Progenitor cell of endocrine pancreas (in vitro differentiated cells): ENCODE data around the gene CCDC69. TPM values are rescaled to one million over a fixed set of nuclear protein-coding genes. Genes with fewer than 3 reads are reported as not detected.
"Not testable (repeated sequence)": the region's sequence is repeated elsewhere in the genome, so short reads cannot be mapped to it uniquely, and the experiment has no call there.

Experiments
- DNase-seq: peaks from one replicate; pipeline ENCODE4 v3.0.0; 2021; ENCODE audit warnings: low spot score; ENCODE audit not compliant: unreplicated experiment
- H3K27ac Mint-ChIP-seq: 2 replicates; pipeline ENCODE4 v1.8.0; 2021; ENCODE audit warnings: mild to moderate bottlenecking, moderate library complexity, mixed read lengths
- H3K27me3 Mint-ChIP-seq: 2 replicates; pipeline ENCODE4 v1.8.0; 2021; ENCODE audit warnings: mixed read lengths
- H3K36me3 Mint-ChIP-seq: 2 replicates; pipeline ENCODE4 v1.8.0; 2022; ENCODE audit warnings: mixed read lengths; ENCODE audit not compliant: insufficient read depth
- H3K4me1 Mint-ChIP-seq: 2 replicates; pipeline ENCODE4 v1.8.0; 2021; ENCODE audit warnings: low read depth, mixed read lengths
- H3K4me3 Mint-ChIP-seq: 2 replicates; pipeline ENCODE4 v1.8.0; 2021; ENCODE audit warnings: low read depth, mild to moderate bottlenecking, moderate library complexity, mixed read lengths
- H3K9me3 Mint-ChIP-seq: 2 replicates; pipeline ENCODE4 v1.8.0; 2021; ENCODE audit warnings: low read depth, mixed read lengths
- total RNA-seq: library from RNA; stranded (reverse); gene quantifications from 2 replicates; pipeline ENCODE4 v1.2.1, GENCODE V29; 2021
- TF ChIP-seq, protein P1 (sequence below): fragments of 200-600 bp; sonication (generic); IDR thresholded peaks from one replicate; pipeline ENCODE4 v1.5.0; 2021; ENCODE audit warnings: antibody characterized with exemption, mild to moderate bottlenecking; ENCODE audit not compliant: unreplicated experiment

CCDC69 gene
- total RNA-seq, 1 donor from 2014 or later = 4.6 TPM

GRCh38 chr5:151199581-151200185 lies 24.2 kb downstream of the CCDC69 start:
- no peaks in the 10 kb centered on the region for H3K9me3 Mint-ChIP-seq
- no peaks in the 10 kb centered on the region for H3K27me3 Mint-ChIP-seq
- H3K4me3 Mint-ChIP-seq = no peak overlapping the region
- no peaks in the 10 kb centered on the region for H3K4me1 Mint-ChIP-seq
- no peak overlapping the region for H3K27ac Mint-ChIP-seq
- no peak for DNase-seq
- no peaks in the 10 kb centered on the region for H3K36me3 Mint-ChIP-seq
- TF ChIP-seq, protein P1, sequence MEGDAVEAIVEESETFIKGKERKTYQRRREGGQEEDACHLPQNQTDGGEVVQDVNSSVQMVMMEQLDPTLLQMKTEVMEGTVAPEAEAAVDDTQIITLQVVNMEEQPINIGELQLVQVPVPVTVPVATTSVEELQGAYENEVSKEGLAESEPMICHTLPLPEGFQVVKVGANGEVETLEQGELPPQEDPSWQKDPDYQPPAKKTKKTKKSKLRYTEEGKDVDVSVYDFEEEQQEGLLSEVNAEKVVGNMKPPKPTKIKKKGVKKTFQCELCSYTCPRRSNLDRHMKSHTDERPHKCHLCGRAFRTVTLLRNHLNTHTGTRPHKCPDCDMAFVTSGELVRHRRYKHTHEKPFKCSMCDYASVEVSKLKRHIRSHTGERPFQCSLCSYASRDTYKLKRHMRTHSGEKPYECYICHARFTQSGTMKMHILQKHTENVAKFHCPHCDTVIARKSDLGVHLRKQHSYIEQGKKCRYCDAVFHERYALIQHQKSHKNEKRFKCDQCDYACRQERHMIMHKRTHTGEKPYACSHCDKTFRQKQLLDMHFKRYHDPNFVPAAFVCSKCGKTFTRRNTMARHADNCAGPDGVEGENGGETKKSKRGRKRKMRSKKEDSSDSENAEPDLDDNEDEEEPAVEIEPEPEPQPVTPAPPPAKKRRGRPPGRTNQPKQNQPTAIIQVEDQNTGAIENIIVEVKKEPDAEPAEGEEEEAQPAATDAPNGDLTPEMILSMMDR = no peak

DNA sequence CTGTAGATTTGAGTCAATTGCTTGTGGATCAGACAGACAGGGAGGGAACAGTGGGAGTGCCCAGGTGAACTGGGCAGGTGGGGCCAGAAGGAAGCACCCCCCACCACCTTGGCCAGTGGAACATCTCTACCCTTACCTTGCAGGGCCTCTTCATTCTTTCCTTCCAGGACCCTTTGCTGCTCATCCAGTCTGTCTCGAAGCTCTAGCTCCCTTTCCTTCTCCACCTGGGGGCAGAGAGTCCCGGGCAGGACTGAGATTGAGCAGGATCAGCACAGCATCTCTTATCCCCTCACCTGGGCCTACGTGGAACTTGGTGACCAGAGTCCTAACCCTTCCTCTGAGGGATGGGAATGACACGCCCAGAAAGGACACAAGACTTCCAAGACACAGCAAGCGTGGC lies 25.0 kb downstream of the CCDC69 start:
- no peaks in the 10 kb centered on the region for H3K4me1 Mint-ChIP-seq
- H3K4me3 Mint-ChIP-seq = no peak overlapping the region
- no peaks in the 10 kb centered on the region for H3K36me3 Mint-ChIP-seq
- H3K27me3 Mint-ChIP-seq = no peaks in the 10 kb centered on the region
- no peak overlapping the region for H3K27ac Mint-ChIP-seq
- TF ChIP-seq, protein P1 = no peak
- H3K9me3 Mint-ChIP-seq = no peaks in the 10 kb centered on the region
- DNase-seq = no peak

DNA sequence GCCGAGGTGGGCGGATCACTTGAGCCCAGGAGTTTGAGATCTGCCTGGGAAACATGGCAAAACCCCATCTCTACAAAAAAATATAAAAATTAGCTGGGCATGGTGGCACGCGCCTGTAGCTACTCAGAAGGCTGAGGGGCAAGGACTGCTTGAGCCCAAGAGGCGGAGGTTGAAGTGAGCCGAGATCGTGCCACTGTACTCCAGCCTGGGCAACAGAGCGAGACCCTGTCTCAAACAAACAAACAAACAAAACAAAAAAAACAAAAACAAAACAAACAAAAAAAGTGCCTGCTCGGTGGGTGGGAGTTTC lies 26.6 kb downstream of the CCDC69 start:
- H3K36me3 Mint-ChIP-seq, H3K27me3 Mint-ChIP-seq: not testable (repeated sequence)

DNA sequence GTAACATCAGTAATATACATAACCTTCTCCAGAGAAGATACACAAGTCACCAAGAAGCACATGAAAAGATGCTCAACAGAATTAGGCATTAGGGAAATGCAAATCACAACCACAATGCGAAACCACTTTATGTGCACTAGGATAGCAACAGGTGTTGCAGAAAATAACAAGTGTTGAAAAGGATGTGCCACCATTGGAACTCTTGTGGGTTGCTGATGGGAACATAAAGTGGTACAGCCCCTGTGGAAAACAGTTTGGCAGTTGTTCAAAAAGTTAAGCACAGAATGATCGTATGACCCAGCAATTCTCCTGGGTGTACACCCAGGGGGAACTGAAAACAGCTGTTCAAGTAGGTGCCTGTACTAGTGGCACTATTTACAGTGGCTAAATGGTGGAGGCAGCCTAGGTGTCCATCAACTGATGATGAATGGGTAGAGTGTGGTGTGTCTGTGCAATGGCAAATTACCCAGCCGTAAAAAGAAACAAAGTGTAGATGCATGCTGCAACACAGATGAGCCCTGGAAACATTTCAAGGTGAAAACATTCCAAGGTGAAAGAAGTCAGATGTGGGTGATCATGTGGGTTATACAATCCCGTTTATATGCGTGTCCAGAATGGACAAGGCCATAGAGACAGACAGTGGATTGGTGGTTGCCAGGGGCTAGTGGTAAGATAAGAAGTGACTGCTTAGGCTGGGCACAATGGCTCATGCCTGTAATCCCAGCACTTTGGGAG lies 27.2 kb downstream of the CCDC69 start:
- no peak for DNase-seq
- no peaks in the 10 kb centered on the region for H3K27me3 Mint-ChIP-seq
- H3K4me3 Mint-ChIP-seq = no peak overlapping the region
- no peaks in the 10 kb centered on the region for H3K36me3 Mint-ChIP-seq
- TF ChIP-seq, protein P1 = no peak
- no peaks in the 10 kb centered on the region for H3K4me1 Mint-ChIP-seq
- peaks cover 6% of the 10 kb centered on the region for H3K9me3 Mint-ChIP-seq
- no peak overlapping the region for H3K27ac Mint-ChIP-seq

More for the DNA sequence above, 26.6 kb downstream of the CCDC69 start:
- not testable (repeated sequence) for DNase-seq, H3K4me1 Mint-ChIP-seq, H3K4me3 Mint-ChIP-seq, H3K27ac Mint-ChIP-seq, H3K9me3 Mint-ChIP-seq

GRCh38 chr5:151195622-151196021 lies 28.3 kb downstream of the CCDC69 start:
- H3K27me3 Mint-ChIP-seq = no peaks in the 10 kb centered on the region
- peaks cover 4% of the 10 kb centered on the region for H3K36me3 Mint-ChIP-seq
- TF ChIP-seq, protein P1 = no peak
- no peak for DNase-seq
- H3K27ac Mint-ChIP-seq = no peak overlapping the region
- H3K4me1 Mint-ChIP-seq = no peaks in the 10 kb centered on the region
- peaks cover 12% of the 10 kb centered on the region for H3K9me3 Mint-ChIP-seq
- H3K4me3 Mint-ChIP-seq = no peak overlapping the region

GRCh38 chr5:151192626-151193025 lies 31.3 kb downstream of the CCDC69 start:
- no peak for DNase-seq
- Mint-ChIP-seq H3K36me3 (peaks cover 6% of the 10 kb centered on the region), H3K4me1 (no peaks in the 10 kb centered on the region), H3K4me3 (no peak overlapping the region), H3K27me3 (no peaks in the 10 kb centered on the region), H3K27ac (no peak overlapping the region), H3K9me3 (peaks cover 19% of the 10 kb centered on the region)
- TF ChIP-seq, protein P1 = no peak
